ENCODE measurements around the gene STXBP5L. TPM values are rescaled to one million over a fixed set of nuclear protein-coding genes. Genes with fewer than 3 reads are reported as not detected.

The STXBP5L gene
- total and polyA plus RNA-seq, 4 donors: not detected

DNA sequence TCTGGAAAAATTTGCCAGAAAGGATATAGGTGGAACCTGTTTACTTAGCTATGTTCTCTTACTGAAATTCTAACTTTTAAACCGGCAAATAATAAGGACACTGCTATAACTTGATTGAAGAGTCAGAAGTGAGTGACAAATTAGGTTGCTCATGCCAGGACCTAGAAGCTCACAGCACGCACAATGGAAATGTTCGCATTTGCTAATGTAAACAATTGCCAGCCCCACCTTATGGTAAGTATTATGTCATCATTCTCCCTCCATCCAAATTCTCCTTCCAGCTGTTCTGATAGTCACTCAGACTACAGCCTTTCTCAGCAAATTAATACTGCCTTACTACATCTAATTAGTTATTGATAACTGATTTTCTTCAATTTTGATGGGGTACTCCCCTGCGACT lies 4.8 kb upstream of the STXBP5L start (continued):
- TF ChIP-seq, protein P1, sequence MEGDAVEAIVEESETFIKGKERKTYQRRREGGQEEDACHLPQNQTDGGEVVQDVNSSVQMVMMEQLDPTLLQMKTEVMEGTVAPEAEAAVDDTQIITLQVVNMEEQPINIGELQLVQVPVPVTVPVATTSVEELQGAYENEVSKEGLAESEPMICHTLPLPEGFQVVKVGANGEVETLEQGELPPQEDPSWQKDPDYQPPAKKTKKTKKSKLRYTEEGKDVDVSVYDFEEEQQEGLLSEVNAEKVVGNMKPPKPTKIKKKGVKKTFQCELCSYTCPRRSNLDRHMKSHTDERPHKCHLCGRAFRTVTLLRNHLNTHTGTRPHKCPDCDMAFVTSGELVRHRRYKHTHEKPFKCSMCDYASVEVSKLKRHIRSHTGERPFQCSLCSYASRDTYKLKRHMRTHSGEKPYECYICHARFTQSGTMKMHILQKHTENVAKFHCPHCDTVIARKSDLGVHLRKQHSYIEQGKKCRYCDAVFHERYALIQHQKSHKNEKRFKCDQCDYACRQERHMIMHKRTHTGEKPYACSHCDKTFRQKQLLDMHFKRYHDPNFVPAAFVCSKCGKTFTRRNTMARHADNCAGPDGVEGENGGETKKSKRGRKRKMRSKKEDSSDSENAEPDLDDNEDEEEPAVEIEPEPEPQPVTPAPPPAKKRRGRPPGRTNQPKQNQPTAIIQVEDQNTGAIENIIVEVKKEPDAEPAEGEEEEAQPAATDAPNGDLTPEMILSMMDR (IDR thresholded peaks at IDR 0.05; ENCODE audit: low read depth, low read length, missing input control): no peak
- no peak for TF ChIP-seq TAF1 (conservative IDR thresholded peaks at IDR 0.05)

DNA sequence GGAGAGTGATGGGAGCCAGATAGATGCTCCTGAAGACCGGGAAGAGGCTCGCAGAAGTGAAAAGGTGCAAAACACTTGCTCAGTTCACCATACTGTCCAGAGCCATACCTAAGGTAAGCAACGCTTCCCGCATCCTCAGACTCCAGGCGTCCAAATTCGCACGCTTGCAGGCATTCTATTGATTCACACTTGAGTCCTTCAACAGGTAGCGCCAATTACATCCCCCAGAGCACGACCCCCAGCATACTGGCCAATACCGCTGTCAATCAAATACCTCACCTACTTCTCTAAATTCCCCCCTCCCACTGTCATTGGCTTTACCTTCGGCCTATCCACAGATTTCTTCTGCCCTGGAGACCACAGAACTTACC lies 361 bp upstream of the STXBP5L start:
- Histone ChIP-seq H3K27ac (ENCODE audit: low read depth in 1 of 2, low read length in 2 of 2) (no peak overlapping the region), H3K4me1 (ENCODE audit: control insufficient read depth in 4 of 4, insufficient read depth in 4 of 4, low read length in 3 of 4) (peaks cover 8 to 15% (median 11%) of the 10 kb centered on the region in 4 donors), H3K4me3 (ENCODE audit: low read depth in 1 of 3, low read length in 3 of 3) (peak overlapping the region in 1 of 3 donors; percentile 53), H3K9me3 (ENCODE audit: control insufficient read depth in 4 of 4, low read length in 3 of 4) (no peaks in the 10 kb centered on the region), H3K36me3 (ENCODE audit: control insufficient read depth in 4 of 4, insufficient read depth in 3 of 4, low read depth in 1 of 4, low read length in 3 of 4) (no peaks in the 10 kb centered on the region), H3K9ac (ENCODE audit: low read depth in 1 of 2, low read length in 2 of 2) (no peak overlapping the region), H3K27me3 (ENCODE audit: control insufficient read depth in 4 of 4, insufficient read depth in 4 of 4, low read length in 3 of 4) (peaks cover 0 to 27% (median 8%) of the 10 kb centered on the region in 4 donors)
- DNase-seq (ENCODE audit: low spot score): no peak
- WGBS: 13% methylated on average over 11 of the region's 11 CpGs
- no peak for TF ChIP-seq JUND (IDR thresholded peaks at IDR 0.05)
- no peak for TF ChIP-seq RXRA (IDR thresholded peaks at IDR 0.05)
- TF ChIP-seq, protein P2, sequence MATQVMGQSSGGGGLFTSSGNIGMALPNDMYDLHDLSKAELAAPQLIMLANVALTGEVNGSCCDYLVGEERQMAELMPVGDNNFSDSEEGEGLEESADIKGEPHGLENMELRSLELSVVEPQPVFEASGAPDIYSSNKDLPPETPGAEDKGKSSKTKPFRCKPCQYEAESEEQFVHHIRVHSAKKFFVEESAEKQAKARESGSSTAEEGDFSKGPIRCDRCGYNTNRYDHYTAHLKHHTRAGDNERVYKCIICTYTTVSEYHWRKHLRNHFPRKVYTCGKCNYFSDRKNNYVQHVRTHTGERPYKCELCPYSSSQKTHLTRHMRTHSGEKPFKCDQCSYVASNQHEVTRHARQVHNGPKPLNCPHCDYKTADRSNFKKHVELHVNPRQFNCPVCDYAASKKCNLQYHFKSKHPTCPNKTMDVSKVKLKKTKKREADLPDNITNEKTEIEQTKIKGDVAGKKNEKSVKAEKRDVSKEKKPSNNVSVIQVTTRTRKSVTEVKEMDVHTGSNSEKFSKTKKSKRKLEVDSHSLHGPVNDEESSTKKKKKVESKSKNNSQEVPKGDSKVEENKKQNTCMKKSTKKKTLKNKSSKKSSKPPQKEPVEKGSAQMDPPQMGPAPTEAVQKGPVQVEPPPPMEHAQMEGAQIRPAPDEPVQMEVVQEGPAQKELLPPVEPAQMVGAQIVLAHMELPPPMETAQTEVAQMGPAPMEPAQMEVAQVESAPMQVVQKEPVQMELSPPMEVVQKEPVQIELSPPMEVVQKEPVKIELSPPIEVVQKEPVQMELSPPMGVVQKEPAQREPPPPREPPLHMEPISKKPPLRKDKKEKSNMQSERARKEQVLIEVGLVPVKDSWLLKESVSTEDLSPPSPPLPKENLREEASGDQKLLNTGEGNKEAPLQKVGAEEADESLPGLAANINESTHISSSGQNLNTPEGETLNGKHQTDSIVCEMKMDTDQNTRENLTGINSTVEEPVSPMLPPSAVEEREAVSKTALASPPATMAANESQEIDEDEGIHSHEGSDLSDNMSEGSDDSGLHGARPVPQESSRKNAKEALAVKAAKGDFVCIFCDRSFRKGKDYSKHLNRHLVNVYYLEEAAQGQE (IDR thresholded peaks at IDR 0.05): no peak
- TF ChIP-seq, protein P3, sequence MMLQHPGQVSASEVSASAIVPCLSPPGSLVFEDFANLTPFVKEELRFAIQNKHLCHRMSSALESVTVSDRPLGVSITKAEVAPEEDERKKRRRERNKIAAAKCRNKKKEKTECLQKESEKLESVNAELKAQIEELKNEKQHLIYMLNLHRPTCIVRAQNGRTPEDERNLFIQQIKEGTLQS (IDR thresholded peaks at IDR 0.05): no peak
- no peak for TF ChIP-seq NR2F2 (IDR thresholded peaks at IDR 0.05)
- no peak for TF ChIP-seq FOXA2 (IDR thresholded peaks at IDR 0.05)
- TF ChIP-seq HNF4G (IDR thresholded peaks at IDR 0.05): no peak
- TF ChIP-seq, protein P4, sequence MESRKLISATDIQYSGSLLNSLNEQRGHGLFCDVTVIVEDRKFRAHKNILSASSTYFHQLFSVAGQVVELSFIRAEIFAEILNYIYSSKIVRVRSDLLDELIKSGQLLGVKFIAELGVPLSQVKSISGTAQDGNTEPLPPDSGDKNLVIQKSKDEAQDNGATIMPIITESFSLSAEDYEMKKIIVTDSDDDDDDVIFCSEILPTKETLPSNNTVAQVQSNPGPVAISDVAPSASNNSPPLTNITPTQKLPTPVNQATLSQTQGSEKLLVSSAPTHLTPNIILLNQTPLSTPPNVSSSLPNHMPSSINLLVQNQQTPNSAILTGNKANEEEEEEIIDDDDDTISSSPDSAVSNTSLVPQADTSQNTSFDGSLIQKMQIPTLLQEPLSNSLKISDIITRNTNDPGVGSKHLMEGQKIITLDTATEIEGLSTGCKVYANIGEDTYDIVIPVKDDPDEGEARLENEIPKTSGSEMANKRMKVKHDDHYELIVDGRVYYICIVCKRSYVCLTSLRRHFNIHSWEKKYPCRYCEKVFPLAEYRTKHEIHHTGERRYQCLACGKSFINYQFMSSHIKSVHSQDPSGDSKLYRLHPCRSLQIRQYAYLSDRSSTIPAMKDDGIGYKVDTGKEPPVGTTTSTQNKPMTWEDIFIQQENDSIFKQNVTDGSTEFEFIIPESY (IDR thresholded peaks at IDR 0.05): no peak
- TF ChIP-seq, protein P1 (IDR thresholded peaks at IDR 0.05; ENCODE audit: low read depth, low read length, missing input control): no peak
- no peak for TF ChIP-seq HNF4A (conservative IDR thresholded peaks at IDR 0.05)

Data from liver (tissue), 9 donors.